HepG2 (cell line): ENCODE results near the gene RABIF. TPM values are rescaled to one million over a fixed set of nuclear protein-coding genes. Genes with fewer than 3 reads are reported as not detected.

Experiments used
- AGO2 ChIP-seq: fragments of 200-400 bp; formaldehyde crosslinking; optimal IDR thresholded peaks from 2 replicates; pipeline ENCODE3; 2017; ENCODE audit warnings: mild to moderate bottlenecking, low read depth, low read length, moderate library complexity
- GFI1 ChIP-seq: sonication (generic); formaldehyde crosslinking; IDR thresholded peaks from 2 replicates; pipeline ENCODE4 v1.5.0; 2020; ENCODE audit warnings: missing genetic modification reagents, mild to moderate bottlenecking, borderline replicate concordance
- HMG20B ChIP-seq: conservative IDR thresholded peaks from 2 replicates; pipeline ENCODE4 v1.6.1; 2016; ENCODE audit warnings: missing genetic modification reagents, missing compliant biosample characterization
- HNRNPL ChIP-seq: fragments of 200-400 bp; formaldehyde crosslinking; IDR thresholded peaks from 2 replicates; pipeline ENCODE4 v1.6.1; 2017; ENCODE audit warnings: mild to moderate bottlenecking, low read depth, low read length
- MAZ ChIP-seq, 2 experiments: sonication (generic) in 1 of 2; formaldehyde crosslinking in 1 of 2; IDR thresholded peaks; 2 replicates each; pipeline versions ENCODE4 v1.5.0 to v1.6.1; 2012 to 2020; ENCODE audit warnings: low read depth in 2 of 2, mild to moderate bottlenecking in 2 of 2, borderline replicate concordance in 1 of 2, improper control_type of control experiment in 1 of 2, low read length in 1 of 2, missing genetic modification reagents in 1 of 2, moderate library complexity in 1 of 2
- MTF1 ChIP-seq: sonication (generic); formaldehyde crosslinking; IDR thresholded peaks from 2 replicates; pipeline ENCODE4 v1.5.0; 2020; ENCODE audit warnings: missing genetic modification reagents
- MTF2 ChIP-seq: sonication (generic); formaldehyde crosslinking; IDR thresholded peaks from 2 replicates; pipeline ENCODE4 v1.5.0; 2020; ENCODE audit warnings: missing genetic modification reagents, borderline replicate concordance
- MXI1 ChIP-seq: IDR thresholded peaks from 3 replicates; pipeline ENCODE4 v1.6.1; 2012; ENCODE audit warnings: low read depth, low read length, inconsistent platforms, borderline replicate concordance
- NCOA2 ChIP-seq: sonication (generic); formaldehyde crosslinking; IDR thresholded peaks from 2 replicates; pipeline ENCODE4 v1.8.0; 2022; ENCODE audit warnings: inconsistent platforms
- RAD51 ChIP-seq: fragments of 450-650 bp; IDR thresholded peaks from 2 replicates; pipeline ENCODE4 v1.6.1; 2016; ENCODE audit warnings: borderline replicate concordance
- SRSF4 ChIP-seq: fragments of 200-400 bp; formaldehyde crosslinking; IDR thresholded peaks from one replicate; pipeline ENCODE4 v1.6.1; 2018; ENCODE audit warnings: mild to moderate bottlenecking, low read depth, low read length, moderate library complexity; ENCODE audit not compliant: poor library complexity, severe bottlenecking
- YEATS4 ChIP-seq: sonication (generic); formaldehyde crosslinking; IDR thresholded peaks from 2 replicates; pipeline ENCODE4 v1.4.0; 2020; ENCODE audit warnings: missing genetic modification reagents, borderline replicate concordance
- ZC3H13 ChIP-seq: sonication (generic); formaldehyde crosslinking; IDR thresholded peaks from 2 replicates; pipeline ENCODE4 v1.8.1; 2023; ENCODE audit warnings: mild to moderate bottlenecking, missing genetic modification reagents, moderate library complexity
- ZFP90 ChIP-seq: sonication (generic); formaldehyde crosslinking; IDR thresholded peaks from 2 replicates; pipeline ENCODE4 v1.8.0; 2022; ENCODE audit warnings: missing genetic modification reagents, mild to moderate bottlenecking, inconsistent platforms, borderline replicate concordance
- ZNF30 ChIP-seq: sonication (generic); formaldehyde crosslinking; IDR thresholded peaks from 2 replicates; pipeline ENCODE4 v1.5.0; 2020; ENCODE audit warnings: mild to moderate bottlenecking, missing genetic modification reagents
- ZNF607 ChIP-seq: sonication (generic); formaldehyde crosslinking; IDR thresholded peaks from 2 replicates; pipeline ENCODE4 v1.5.1; 2020; ENCODE audit warnings: missing genetic modification reagents, mild to moderate bottlenecking, borderline replicate concordance
- ZNF749 ChIP-seq: sonication (generic); formaldehyde crosslinking; IDR thresholded peaks from 2 replicates; pipeline ENCODE4 v1.8.0; 2022; ENCODE audit warnings: mild to moderate bottlenecking, missing genetic modification reagents, moderate library complexity, borderline replicate concordance
- ZNF792 ChIP-seq: IDR thresholded peaks from 2 replicates; pipeline ENCODE4 v1.6.1; 2016
- ZSCAN30 ChIP-seq: sonication (generic); formaldehyde crosslinking; IDR thresholded peaks from 2 replicates; pipeline ENCODE4 v1.5.0; 2020; ENCODE audit warnings: mild to moderate bottlenecking, missing genetic modification reagents
- polyA plus RNA-seq, 8 experiments: library from polyadenylated mRNA; depleted of rRNA in 3 of 8; stranded (reverse) in 7 of 8; unstranded in 1 of 8; fragments of >200 nt; fragmentation: Illumina TruSeq in 4 of 8; extraction: Trizol in 4 of 8; gene quantifications; 2 replicates each; pipeline versions ENCODE4 v1.2.1 to v1.2.3, GENCODE V29; 2011 to 2016; ENCODE audit warnings: low read depth in 4 of 8, missing spikeins in 1 of 8, mixed read lengths in 1 of 8; ENCODE audit not compliant: insufficient read depth in 1 of 8
- total RNA-seq, 5 experiments: library from RNA; depleted of rRNA; stranded (reverse); fragments of >200 nt; fragmentation: Illumina TruSeq; extraction: Trizol; gene quantifications; 2 replicates each; pipeline ENCODE4 v1.2.3, GENCODE V29; 2016; ENCODE audit warnings: low read depth in 1 of 5
- TF ChIP-seq, protein P1 (sequence below): sonication (generic); formaldehyde crosslinking; IDR thresholded peaks from 2 replicates; pipeline ENCODE4 v1.8.0; 2022; ENCODE audit warnings: mild to moderate bottlenecking, missing genetic modification reagents; ENCODE audit not compliant: insufficient replicate concordance
- TF ChIP-seq, protein P2 (sequence below): sonication (generic); formaldehyde crosslinking; IDR thresholded peaks from 2 replicates; pipeline ENCODE4 v1.5.0; 2020; ENCODE audit warnings: missing genetic modification reagents, mild to moderate bottlenecking, borderline replicate concordance

RABIF gene
- total and polyA plus RNA-seq, 2 of the 13 experiments (the other 11 are each of a cell fraction or from before 2014, with no cell fraction given): 7.6 to 8.3 TPM

DNA sequence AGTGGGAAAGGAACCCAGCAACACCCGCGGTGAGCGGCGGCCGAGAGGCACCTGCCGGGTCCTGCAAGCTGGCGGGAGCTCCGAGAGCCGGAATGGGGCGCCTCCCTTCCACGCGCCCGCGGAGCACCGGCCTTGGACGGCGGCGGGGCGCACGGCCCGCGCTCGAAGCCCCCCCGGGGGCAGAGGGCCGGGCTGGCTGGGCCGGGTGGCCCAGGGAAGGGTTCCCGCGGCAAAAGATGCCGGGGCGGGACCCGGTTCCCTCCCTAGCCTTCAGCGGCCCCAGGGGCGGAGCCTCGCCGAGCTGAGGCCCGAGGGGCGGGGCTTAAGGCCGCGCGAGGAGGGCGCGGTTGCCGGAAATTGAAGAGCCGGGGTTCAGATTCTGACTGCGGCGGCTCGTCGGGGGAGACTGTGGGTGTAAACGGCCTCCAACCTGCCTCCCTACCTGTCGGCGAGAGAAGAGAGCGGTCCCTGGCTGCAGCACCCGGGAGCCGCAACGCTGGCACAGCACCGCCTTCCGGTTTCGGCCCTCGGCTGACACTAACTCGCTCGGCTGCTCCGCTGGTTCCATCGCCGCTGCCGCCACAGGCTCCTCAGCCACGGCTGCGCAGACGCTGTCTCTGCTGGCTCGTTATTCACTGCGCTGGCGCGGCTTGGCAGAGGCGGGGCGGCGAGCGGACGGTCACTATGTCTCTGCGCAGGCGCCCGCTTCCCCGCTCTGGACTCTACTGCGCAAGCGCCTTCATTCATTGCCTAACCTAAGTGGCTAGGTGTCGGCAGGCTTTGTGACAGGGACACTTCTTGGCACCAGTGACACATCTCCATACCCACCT lies at the start of gene RABIF (continued):
- TF ChIP-seq ZNF30 (CRISPR knock-in tag): no peak
- TF ChIP-seq MXI1: peak; percentile 63; the same call in 2 of the 3 replicates
- TF ChIP-seq YEATS4 (CRISPR knock-in tag): peak; percentile 94
- peak; percentile 90 for TF ChIP-seq AGO2
- no peak for TF ChIP-seq MTF2 (CRISPR knock-in tag)
- 0 out of 2 replicates have a peak, but pooled peaks have one; percentile 39 for TF ChIP-seq HNRNPL
- no peak; the same call in 1 of the 2 replicates for TF ChIP-seq NCOA2
- TF ChIP-seq ZNF607 (CRISPR knock-in tag): peak; percentile 75; the same call in 1 of the 2 replicates
- peak; percentile 69; the same call in 1 of the 2 replicates for TF ChIP-seq ZNF792
- no peak for TF ChIP-seq GFI1 (CRISPR knock-in tag)
- TF ChIP-seq RAD51: no peak
- TF ChIP-seq HMG20B: no peak
- TF ChIP-seq MAZ (IDR thresholded peaks at IDR 0.05; ENCODE audit: borderline replicate concordance, low read depth, low read length): no peak
- peak; percentile 64 for TF ChIP-seq MAZ (CRISPR knock-in tag; IDR thresholded peaks at IDR 0.05; ENCODE audit: low read depth)
- TF ChIP-seq MTF1 (CRISPR knock-in tag): no peak
- no peak for TF ChIP-seq ZSCAN30 (CRISPR knock-in tag)
- TF ChIP-seq, protein P1, sequence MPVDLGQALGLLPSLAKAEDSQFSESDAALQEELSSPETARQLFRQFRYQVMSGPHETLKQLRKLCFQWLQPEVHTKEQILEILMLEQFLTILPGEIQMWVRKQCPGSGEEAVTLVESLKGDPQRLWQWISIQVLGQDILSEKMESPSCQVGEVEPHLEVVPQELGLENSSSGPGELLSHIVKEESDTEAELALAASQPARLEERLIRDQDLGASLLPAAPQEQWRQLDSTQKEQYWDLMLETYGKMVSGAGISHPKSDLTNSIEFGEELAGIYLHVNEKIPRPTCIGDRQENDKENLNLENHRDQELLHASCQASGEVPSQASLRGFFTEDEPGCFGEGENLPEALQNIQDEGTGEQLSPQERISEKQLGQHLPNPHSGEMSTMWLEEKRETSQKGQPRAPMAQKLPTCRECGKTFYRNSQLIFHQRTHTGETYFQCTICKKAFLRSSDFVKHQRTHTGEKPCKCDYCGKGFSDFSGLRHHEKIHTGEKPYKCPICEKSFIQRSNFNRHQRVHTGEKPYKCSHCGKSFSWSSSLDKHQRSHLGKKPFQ (CRISPR knock-in tag): peak; percentile 48
- TF ChIP-seq ZFP90: peak; percentile 81
- TF ChIP-seq, protein P2, sequence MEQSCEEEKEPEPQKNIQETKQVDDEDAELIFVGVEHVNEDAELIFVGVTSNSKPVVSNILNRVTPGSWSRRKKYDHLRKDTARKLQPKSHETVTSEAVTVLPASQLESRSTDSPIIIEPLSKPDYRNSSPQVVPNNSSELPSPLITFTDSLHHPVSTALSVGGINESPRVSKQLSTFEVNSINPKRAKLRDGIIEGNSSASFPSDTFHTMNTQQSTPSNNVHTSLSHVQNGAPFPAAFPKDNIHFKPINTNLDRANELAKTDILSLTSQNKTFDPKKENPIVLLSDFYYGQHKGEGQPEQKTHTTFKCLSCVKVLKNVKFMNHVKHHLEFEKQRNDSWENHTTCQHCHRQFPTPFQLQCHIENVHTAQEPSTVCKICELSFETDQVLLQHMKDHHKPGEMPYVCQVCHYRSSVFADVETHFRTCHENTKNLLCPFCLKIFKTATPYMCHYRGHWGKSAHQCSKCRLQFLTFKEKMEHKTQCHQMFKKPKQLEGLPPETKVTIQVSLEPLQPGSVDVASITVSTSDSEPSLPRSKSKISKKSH (CRISPR knock-in tag): peak; percentile 85
- TF ChIP-seq SRSF4: no peak
- TF ChIP-seq ZNF749 (CRISPR knock-in tag): 0 out of 2 replicates have a peak, but pooled peaks have one; percentile 42
- TF ChIP-seq ZC3H13 (CRISPR knock-in tag): peak; percentile 63; the same call in 1 of the 2 replicates
